Tibial artery (tissue), 4 donors: Measurements from ENCODE around the gene ERO1B.

Experiments
- DNase-seq, 2 donors: peaks; one replicate each; pipeline ENCODE4 v3.0.0-alpha.2; 2019
- H3K27ac ChIP-seq, 2 donors: fragments of 200-600 bp; sonication (generic) in 1 of 2; 1 replicate in 1 of 2; 2 replicates in 1 of 2; pipeline ENCODE4 v1.5.1; 2018 to 2019; ENCODE audit warnings: mild to moderate bottlenecking in 1 of 2
- H3K27me3 ChIP-seq, 2 donors: fragments of 200-600 bp; sonication (generic) in 1 of 2; one replicate each; pipeline versions ENCODE4 v1.5.1 to v1.6.0; 2016 to 2019
- H3K36me3 ChIP-seq, 3 donors: fragments of 200-600 bp; sonication (generic) in 2 of 3; one replicate each; pipeline ENCODE4 v1.5.1; 2016 to 2019; ENCODE audit warnings: mild to moderate bottlenecking in 2 of 3
- H3K4me1 ChIP-seq, 4 donors: fragments of 200-600 bp; sonication (generic) in 2 of 4; 1 replicate in 3 of 4; 2 replicates in 1 of 4; pipeline ENCODE4 v1.5.1; 2016 to 2019
- H3K4me3 ChIP-seq, 2 donors: fragments of 200-600 bp; sonication (generic) in 1 of 2; 1 replicate in 1 of 2; 2 replicates in 1 of 2; pipeline ENCODE4 v1.5.1; 2018 to 2019; ENCODE audit warnings: mild to moderate bottlenecking in 2 of 2
- H3K9me3 ChIP-seq, 3 donors: fragments of 200-600 bp; sonication (generic) in 1 of 3; one replicate each; pipeline ENCODE4 v1.5.1; 2016 to 2019
- CTCF ChIP-seq, 2 experiments: fragments of 200-600 bp in 1 of 2; fragments of 450-650 bp in 1 of 2; IDR thresholded peaks; one replicate each; pipeline ENCODE4 v1.5.1; 2017 to 2019; ENCODE audit warnings: antibody characterized with exemption in 2 of 2, mild to moderate bottlenecking in 1 of 2, moderate library complexity in 1 of 2
- intact Hi-C: fragments of 100-400 bp; cut with DNase I; formaldehyde crosslinking; loops from one replicate; pipeline ENCODE4 v1.15.0; 2023; ENCODE audit warnings: low total_unique reads

Gene ERO1B

GRCh38 chr1:236307435-236307834 lies 25.7 kb upstream of the ERO1B start:
- H3K4me3 ChIP-seq, result no peak overlapping the region
- no peak for TF ChIP-seq CTCF (IDR thresholded peaks at IDR 0.05)
- H3K9me3 ChIP-seq, result no peaks in the 10 kb centered on the region
- no peaks in the 10 kb centered on the region for H3K36me3 ChIP-seq
- no peaks in the 10 kb centered on the region for H3K4me1 ChIP-seq
- H3K27ac ChIP-seq, result no peak overlapping the region
- intact Hi-C loops, result no loop called here
- no peak for DNase-seq
- H3K27me3 ChIP-seq, result no peaks in the 10 kb centered on the region

GRCh38 chr1:236304682-236305081 lies 22.9 kb upstream of the ERO1B start:
- no peak overlapping the region for H3K27ac ChIP-seq
- H3K4me3 ChIP-seq, result no peak overlapping the region

DNA sequence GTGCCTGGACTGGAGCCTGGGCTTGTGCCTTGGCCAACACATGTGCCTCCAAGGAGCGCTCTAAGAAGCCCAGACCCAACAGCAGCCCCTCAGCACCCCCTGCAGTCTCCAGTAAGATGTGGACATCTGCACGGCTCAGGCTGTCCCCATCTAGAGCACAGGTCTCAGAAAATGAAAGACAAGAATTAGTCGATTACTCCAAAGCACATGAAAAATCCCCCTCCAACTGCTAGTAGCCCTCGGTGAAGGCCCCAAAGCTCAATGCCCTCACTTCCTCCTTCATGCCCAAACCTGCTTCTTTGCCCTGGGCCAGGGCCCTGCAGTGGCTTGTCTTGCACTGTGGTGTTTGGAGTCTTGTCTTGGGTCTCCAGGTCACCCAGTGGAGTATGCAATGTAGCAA lies 21.9 kb upstream of the ERO1B start:
- no peak overlapping the region for H3K27ac ChIP-seq
- intact Hi-C loops, result no loop called here
- DNase-seq, result no peak

More at GRCh38 chr1:236304682-236305081, 22.9 kb upstream of the ERO1B start:
- Histone ChIP-seq H3K9me3 (peaks cover 0 to 5% (median 0%) of the 10 kb centered on the region in 3 donors), H3K36me3 (no peaks in the 10 kb centered on the region), H3K27me3 (peaks cover 0 to 3% of the 10 kb centered on the region in 2 donors), H3K4me1 (no peaks in the 10 kb centered on the region)
- no peak for DNase-seq
- TF ChIP-seq CTCF (IDR thresholded peaks at IDR 0.05), result no peak
- intact Hi-C loops, result no loop called here

DNA sequence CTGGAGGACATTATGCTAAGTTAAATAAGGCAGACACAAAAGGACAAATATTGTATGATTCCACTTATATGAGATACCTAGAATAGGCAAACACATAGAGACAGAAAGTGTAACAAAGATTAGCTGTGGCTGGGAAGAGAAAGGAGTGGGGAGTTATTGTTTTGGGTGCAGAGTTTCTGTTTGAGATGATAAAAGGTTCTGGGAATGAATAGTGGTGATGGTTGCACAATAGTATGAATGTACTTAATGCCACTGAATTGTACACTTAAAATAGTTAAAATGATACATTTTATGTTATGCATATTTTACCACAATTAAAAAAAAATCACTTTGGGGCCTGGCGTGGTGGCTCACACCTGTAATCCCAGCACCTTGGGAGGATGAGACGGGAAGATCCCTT lies 21.2 kb upstream of the ERO1B start:
- peaks cover 0 to 3% of the 10 kb centered on the region in 2 donors for H3K27me3 ChIP-seq
- no peak for TF ChIP-seq CTCF (IDR thresholded peaks at IDR 0.05)

More for the DNA sequence above, 21.9 kb upstream of the ERO1B start:
- Histone ChIP-seq H3K4me1 (no peaks in the 10 kb centered on the region), H3K9me3 (peaks cover 0 to 5% (median 0%) of the 10 kb centered on the region in 3 donors), H3K27me3 (peaks cover 0 to 3% of the 10 kb centered on the region in 2 donors), H3K4me3 (no peak overlapping the region), H3K36me3 (no peaks in the 10 kb centered on the region)
- no peak for TF ChIP-seq CTCF (IDR thresholded peaks at IDR 0.05)

DNA sequence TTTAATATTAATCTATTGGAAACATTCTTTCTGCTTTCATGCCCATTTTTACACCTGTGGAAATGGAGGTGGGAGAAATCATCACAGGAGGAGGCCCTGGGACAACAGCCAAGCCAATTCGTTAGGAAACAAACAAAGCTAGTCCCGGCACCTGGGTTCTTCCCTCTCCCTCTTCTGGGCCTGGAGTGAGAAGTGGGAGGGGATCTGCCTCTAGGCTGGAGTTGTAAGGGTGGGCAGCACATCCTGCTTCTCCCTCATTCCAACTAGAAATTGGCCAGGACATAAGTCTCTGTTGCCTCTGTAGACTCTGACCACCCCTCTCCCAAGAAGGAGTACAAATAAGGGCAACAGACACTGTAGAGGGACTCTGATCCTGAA lies 20.2 kb upstream of the ERO1B start:
- Histone ChIP-seq H3K36me3 (no peaks in the 10 kb centered on the region), H3K4me1 (no peaks in the 10 kb centered on the region), H3K27me3 (peaks cover 0 to 3% of the 10 kb centered on the region in 2 donors), H3K4me3 (no peak overlapping the region), H3K9me3 (peaks cover 0 to 5% (median 0%) of the 10 kb centered on the region in 3 donors), H3K27ac (no peak overlapping the region)
- no peak for DNase-seq
- TF ChIP-seq CTCF (IDR thresholded peaks at IDR 0.05), result no peak
- intact Hi-C loops, result no loop called here

More for the DNA sequence above, 21.2 kb upstream of the ERO1B start:
- peaks cover 0 to 5% (median 0%) of the 10 kb centered on the region in 3 donors for H3K9me3 ChIP-seq
- no peak for DNase-seq
- no peak overlapping the region for H3K27ac ChIP-seq
- intact Hi-C loops, result no loop called here
- H3K36me3 ChIP-seq, result no peaks in the 10 kb centered on the region
- H3K4me3 ChIP-seq, result no peak overlapping the region
- H3K4me1 ChIP-seq, result no peaks in the 10 kb centered on the region
